ENCODE measurements around the gene ANAPC15. TPM values are rescaled to one million over a fixed set of nuclear protein-coding genes. Genes with fewer than 3 reads are reported as not detected.
A peak's percentile ranks its signal among the peaks of the same experiment; 100 is the strongest.

The ANAPC15 gene
- total RNA-seq, 1 donor from 2014 or later, result not detected

- H3K36me3 ChIP-seq, result peaks cover 10 to 13% of the 10 kb centered on the region in 2 donors
- intact Hi-C loops (cut with DNase I), result loop anchor here (1.0 to 5.0 kb wide), 5 partner anchors 9 to 134 kb away; partner anchors contain the start of genes ANAPC15, LRRC51 and NUMA1
- no peaks in the 10 kb centered on the region for H3K9me3 ChIP-seq
- H3K27me3 ChIP-seq, result no peaks in the 10 kb centered on the region
- peaks cover 10 to 18% of the 10 kb centered on the region in 2 donors for H3K4me1 ChIP-seq
- H3K27ac ChIP-seq, result peak within 1 kb of the TSS; percentile 86 to 94
- H3K4me3 ChIP-seq, result peak within 1 kb of the TSS; percentile 78 to 80
- peak; percentile 97 to 100 for DNase-seq (ENCODE audit: low spot score in 2 of 2)
- TF ChIP-seq, protein P1, sequence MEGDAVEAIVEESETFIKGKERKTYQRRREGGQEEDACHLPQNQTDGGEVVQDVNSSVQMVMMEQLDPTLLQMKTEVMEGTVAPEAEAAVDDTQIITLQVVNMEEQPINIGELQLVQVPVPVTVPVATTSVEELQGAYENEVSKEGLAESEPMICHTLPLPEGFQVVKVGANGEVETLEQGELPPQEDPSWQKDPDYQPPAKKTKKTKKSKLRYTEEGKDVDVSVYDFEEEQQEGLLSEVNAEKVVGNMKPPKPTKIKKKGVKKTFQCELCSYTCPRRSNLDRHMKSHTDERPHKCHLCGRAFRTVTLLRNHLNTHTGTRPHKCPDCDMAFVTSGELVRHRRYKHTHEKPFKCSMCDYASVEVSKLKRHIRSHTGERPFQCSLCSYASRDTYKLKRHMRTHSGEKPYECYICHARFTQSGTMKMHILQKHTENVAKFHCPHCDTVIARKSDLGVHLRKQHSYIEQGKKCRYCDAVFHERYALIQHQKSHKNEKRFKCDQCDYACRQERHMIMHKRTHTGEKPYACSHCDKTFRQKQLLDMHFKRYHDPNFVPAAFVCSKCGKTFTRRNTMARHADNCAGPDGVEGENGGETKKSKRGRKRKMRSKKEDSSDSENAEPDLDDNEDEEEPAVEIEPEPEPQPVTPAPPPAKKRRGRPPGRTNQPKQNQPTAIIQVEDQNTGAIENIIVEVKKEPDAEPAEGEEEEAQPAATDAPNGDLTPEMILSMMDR (IDR thresholded peaks at IDR 0.05), result peak; percentile 31 to 67 (median 58)
These were observed 9.3 kb downstream of the ANAPC15 start, which contains the start of gene LAMTOR1 for GRCh38 chr11:72102946-72103753. LAMTOR1 (minus strand) TSS chr11:72103297; CDS start chr11:72103224, 73 bp downstream.

DNA sequence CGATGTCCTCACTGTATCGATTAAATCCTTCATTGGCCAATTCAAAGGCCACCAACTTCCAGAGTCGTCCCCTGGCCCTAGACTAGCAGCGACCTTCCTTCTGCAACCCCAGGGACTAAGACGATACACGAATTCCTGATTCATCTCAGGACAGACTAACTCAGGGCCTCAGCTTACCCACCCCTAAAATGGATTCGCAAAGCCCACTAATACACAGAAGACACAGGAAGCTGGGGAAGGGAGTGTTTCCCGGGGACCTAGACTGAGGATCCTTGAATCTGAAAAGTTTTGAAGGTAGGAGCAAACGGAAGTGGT lies 9.9 kb downstream of the ANAPC15 start:
- intact Hi-C loops (cut with DNase I), result loop anchor here (2.0 to 5.0 kb wide), 3 partner anchors 62 to 135 kb away; no protein-coding TSS in a partner anchor
- no peak for DNase-seq (ENCODE audit: low spot score in 2 of 2)
- TF ChIP-seq, protein P1 (IDR thresholded peaks at IDR 0.05), result no peak

GRCh38 chr11:72102162-72102561 lies 10.3 kb downstream of the ANAPC15 start:
- H3K36me3 ChIP-seq, result peaks cover 19 to 23% of the 10 kb centered on the region in 2 donors
- intact Hi-C loops (cut with DNase I), result loop anchor here (2.0 to 5.0 kb wide), 3 partner anchors 61 to 135 kb away; no protein-coding TSS in a partner anchor
- peak overlapping the region; percentile 78 to 80 for H3K4me3 ChIP-seq
- peaks cover 10 to 18% of the 10 kb centered on the region in 2 donors for H3K4me1 ChIP-seq
- TF ChIP-seq, protein P1 (IDR thresholded peaks at IDR 0.05), result no peak
- DNase-seq (ENCODE audit: low spot score in 2 of 2), result no peak
- H3K9me3 ChIP-seq, result no peaks in the 10 kb centered on the region
- H3K27me3 ChIP-seq, result no peaks in the 10 kb centered on the region
- peak overlapping the region; percentile 86 to 94 for H3K27ac ChIP-seq

More for the DNA sequence above, 9.9 kb downstream of the ANAPC15 start:
- Histone ChIP-seq H3K36me3 (peaks cover 15 to 19% of the 10 kb centered on the region in 2 donors), H3K27ac (peak overlapping the region; percentile 86 to 94), H3K27me3 (no peaks in the 10 kb centered on the region), H3K9me3 (no peaks in the 10 kb centered on the region), H3K4me3 (peak overlapping the region; percentile 78 to 80), H3K4me1 (peaks cover 10 to 18% of the 10 kb centered on the region in 2 donors)

DNA sequence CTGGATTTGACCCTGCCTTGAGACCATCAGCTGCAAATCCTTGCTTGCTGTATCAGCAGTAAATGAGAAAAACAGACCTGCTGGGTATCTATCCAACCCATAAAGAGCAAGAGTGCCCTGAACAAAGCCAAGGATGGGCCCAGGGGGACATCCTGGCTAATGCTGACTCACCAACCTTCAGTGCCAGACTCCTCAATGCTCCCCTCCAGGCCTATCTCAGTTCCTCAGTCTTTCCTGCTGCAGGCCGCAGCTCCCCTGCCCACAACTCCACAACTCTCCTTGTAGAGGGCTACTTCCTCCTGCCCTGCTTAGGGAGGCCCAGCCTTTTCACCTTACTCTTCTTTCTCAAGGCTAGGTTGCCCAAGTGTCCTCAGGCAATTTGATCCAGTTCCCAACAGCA lies 12.0 kb downstream of the ANAPC15 start:
- Histone ChIP-seq H3K9me3 (no peaks in the 10 kb centered on the region), H3K36me3 (peaks cover 27 to 28% of the 10 kb centered on the region in 2 donors), H3K4me1 (peaks cover 10 to 18% of the 10 kb centered on the region in 2 donors), H3K27me3 (no peaks in the 10 kb centered on the region), H3K4me3 (no peak overlapping the region), H3K27ac (peak overlapping the region in 1 of 2 donors; percentile 5)
- DNase-seq (ENCODE audit: low spot score in 2 of 2), result no peak
- TF ChIP-seq, protein P1 (IDR thresholded peaks at IDR 0.05), result no peak
- intact Hi-C loops (cut with DNase I), result loop anchor here (5.0 kb wide), 1 partner anchor 137 kb away; no protein-coding TSS in a partner anchor

GRCh38 chr11:72100009-72100408 lies 12.5 kb downstream of the ANAPC15 start:
- peaks cover 27 to 32% of the 10 kb centered on the region in 2 donors for H3K36me3 ChIP-seq
- H3K9me3 ChIP-seq, result no peaks in the 10 kb centered on the region
- no peak for DNase-seq (ENCODE audit: low spot score in 2 of 2)
- H3K4me3 ChIP-seq, result no peak overlapping the region
- H3K27me3 ChIP-seq, result no peaks in the 10 kb centered on the region
- peaks cover 10 to 18% of the 10 kb centered on the region in 2 donors for H3K4me1 ChIP-seq
- intact Hi-C loops (cut with DNase I), result loop anchor here (5.0 kb wide), 1 partner anchor 137 kb away; no protein-coding TSS in a partner anchor
- peak overlapping the region in 1 of 2 donors; percentile 5 for H3K27ac ChIP-seq
- TF ChIP-seq, protein P1 (IDR thresholded peaks at IDR 0.05), result no peak

Measured in ascending aorta (tissue), 2 donors.